Ecto neural progenitor cell (in vitro differentiated cells): Measurements from ENCODE around the gene REXO4.

Source experiments
- DNase-seq: peaks from one replicate; pipeline ENCODE4 v3.0.0-alpha.2; 2018; ENCODE audit warnings: low spot score

REXO4 gene

GRCh38 chr9:133367778-133368177, 50.0 kb downstream of the REXO4 start:
- no peak for DNase-seq

GRCh38 chr9:133367221-133367620, 50.6 kb downstream of the REXO4 start:
- no peak for DNase-seq

GRCh38 chr9:133366435-133366834, 51.4 kb downstream of the REXO4 start:
- DNase-seq: no peak

GRCh38 chr9:133362359-133363044, 55.3 kb downstream of the REXO4 start:
- DNase-seq: no peak

- no peak for DNase-seq
Measured at GRCh38 chr9:133361507-133362092, 56.2 kb downstream of the REXO4 start.

- DNase-seq: no peak
Measured at GRCh38 chr9:133360400-133361393, 57.1 kb downstream of the REXO4 start.

GRCh38 chr9:133359399-133360175, 58.2 kb downstream of the REXO4 start:
- DNase-seq: no peak

- no peak for DNase-seq
Measured at GRCh38 chr9:133357656-133358055, 60.2 kb downstream of the REXO4 start.

GRCh38 chr9:133356391-133357091, 61.3 kb downstream of the REXO4 start, which contains the start of the genes SURF1 and SURF2:
SURF1 (minus strand) TSS chr9:133356487; CDS start chr9:133356453, 34 bp downstream.
SURF2 (plus strand) TSS chr9:133356550; CDS start chr9:133356593, 43 bp downstream.
- DNase-seq: peak; percentile 91
